ENCODE data around the gene LRIG1.

Gene LRIG1

GRCh38 chr3:66401157-66401550 is 99.7 kb downstream of the LRIG1 start:
- DNase-seq (ENCODE audit: low spot score), result no peak

- no peak for DNase-seq (ENCODE audit: low spot score)
Measured at GRCh38 chr3:66400411-66401156, 100.2 kb downstream of the LRIG1 start.

GRCh38 chr3:66399529-66400232 is 101.1 kb downstream of the LRIG1 start:
- no peak for DNase-seq (ENCODE audit: low spot score)

GRCh38 chr3:66398228-66399025 is 102.4 kb downstream of the LRIG1 start:
- no peak for DNase-seq (ENCODE audit: low spot score)

GRCh38 chr3:66397745-66398144 is 103.1 kb downstream of the LRIG1 start:
- no peak for DNase-seq (ENCODE audit: low spot score)

GRCh38 chr3:66396888-66397287 is 103.9 kb downstream of the LRIG1 start:
- DNase-seq (ENCODE audit: low spot score), result no peak

GRCh38 chr3:66396161-66396760 is 104.6 kb downstream of the LRIG1 start:
- DNase-seq (ENCODE audit: low spot score), result no peak

- no peak for DNase-seq (ENCODE audit: low spot score)
Measured at GRCh38 chr3:66395635-66396034, 105.2 kb downstream of the LRIG1 start.

GRCh38 chr3:66394753-66395249 is 106.0 kb downstream of the LRIG1 start:
- DNase-seq (ENCODE audit: low spot score), result no peak

- no peak for DNase-seq (ENCODE audit: low spot score)
Measured at GRCh38 chr3:66394019-66394752, 106.6 kb downstream of the LRIG1 start.

GRCh38 chr3:66393333-66394005 is 107.4 kb downstream of the LRIG1 start:
- DNase-seq (ENCODE audit: low spot score), result no peak

- DNase-seq (ENCODE audit: low spot score), result no peak
Measured at GRCh38 chr3:66392966-66393332, 107.9 kb downstream of the LRIG1 start.

GRCh38 chr3:66392512-66392911 is 108.3 kb downstream of the LRIG1 start:
- DNase-seq (ENCODE audit: low spot score), result no peak

GRCh38 chr3:66390013-66390412 is 110.8 kb downstream of the LRIG1 start:
- no peak for DNase-seq (ENCODE audit: low spot score)

GRCh38 chr3:66386925-66387650 is 113.7 kb downstream of the LRIG1 start:
- no peak for DNase-seq (ENCODE audit: low spot score)

- no peak for DNase-seq (ENCODE audit: low spot score)
Measured at GRCh38 chr3:66386011-66386924, 114.6 kb downstream of the LRIG1 start.

- DNase-seq (ENCODE audit: low spot score), result no peak
Measured at GRCh38 chr3:66385066-66385465, 115.8 kb downstream of the LRIG1 start.

GRCh38 chr3:66383998-66384745 is 116.7 kb downstream of the LRIG1 start:
- DNase-seq (ENCODE audit: low spot score), result no peak
